ENCODE data around the gene NLK. TPM values are rescaled to one million over a fixed set of nuclear protein-coding genes. Genes with fewer than 3 reads are reported as not detected.

The NLK gene
- total RNA-seq, 1 experiment from 2014 or later, result 40.3 TPM

GRCh38 chr17:27994586-27994985, 47.9 kb upstream of the NLK start (continued):
- TF ChIP-seq ZBTB43 (CRISPR knock-in tag; IDR thresholded peaks at IDR 0.05), result no peak

GRCh38 chr17:27995554-27995953, 46.9 kb upstream of the NLK start:
- CTCF ChIA-PET, result no interaction called here
- DNase-seq (ENCODE audit: low spot score), result no peak
- POLR2A ChIA-PET, result no interaction called here

GRCh38 chr17:27996202-27997043, 46.1 kb upstream of the NLK start:
- H3K9me3 Mint-ChIP-seq, result no peaks in the 10 kb centered on the region
- TF ChIP-seq AR (CRISPR knock-in tag; IDR thresholded peaks at IDR 0.05), result no peak
- no peak for TF ChIP-seq ZNF396 (CRISPR knock-in tag; IDR thresholded peaks at IDR 0.05; ENCODE audit: borderline replicate concordance)
- no peak for TF ChIP-seq MLX (CRISPR knock-in tag; IDR thresholded peaks at IDR 0.05)
- TF ChIP-seq SMAD3 (CRISPR knock-in tag; IDR thresholded peaks at IDR 0.05; ENCODE audit: borderline replicate concordance), result no peak
- TF ChIP-seq ATF6 (CRISPR knock-in tag; IDR thresholded peaks at IDR 0.05), result no peak
- POLR2A ChIA-PET, result no interaction called here
- CTCF ChIA-PET, result interaction anchor here (0.6 kb wide), 1 partner anchor 103 kb away, joined by 3 read pairs; no protein-coding TSS in a partner anchor
- DNase-seq (ENCODE audit: low spot score), result no peak
- no peak for ATAC-seq
- no peaks in the 10 kb centered on the region for H3K36me3 Mint-ChIP-seq
- peaks cover 8% of the 10 kb centered on the region for H3K27me3 Mint-ChIP-seq (ENCODE audit: low read depth)
- H3K4me3 Mint-ChIP-seq, result no peak overlapping the region
- no peak overlapping the region for H3K27ac Mint-ChIP-seq
- H3K4me1 Mint-ChIP-seq, result peaks cover 6% of the 10 kb centered on the region

More at GRCh38 chr17:27995554-27995953, 46.9 kb upstream of the NLK start:
- no peak for ATAC-seq
- no peak for TF ChIP-seq FOXK1 (CRISPR knock-in tag; IDR thresholded peaks at IDR 0.05)
- no peak for TF ChIP-seq MYBL2 (CRISPR knock-in tag; IDR thresholded peaks at IDR 0.05)
- no peak for TF ChIP-seq MAX (CRISPR knock-in tag; IDR thresholded peaks at IDR 0.05)
- no peak for TF ChIP-seq MLX (CRISPR knock-in tag; IDR thresholded peaks at IDR 0.05)
- TF ChIP-seq ZNF512 (CRISPR knock-in tag; IDR thresholded peaks at IDR 0.05; ENCODE audit: borderline replicate concordance), result no peak
- TF ChIP-seq CREB1 (CRISPR knock-in tag; IDR thresholded peaks at IDR 0.05), result no peak
- TF ChIP-seq CDX4 (CRISPR knock-in tag; IDR thresholded peaks at IDR 0.05; ENCODE audit: borderline replicate concordance), result no peak
- no peak for TF ChIP-seq ETV6 (CRISPR knock-in tag; IDR thresholded peaks at IDR 0.05)
- TF ChIP-seq TEAD4 (CRISPR knock-in tag; IDR thresholded peaks at IDR 0.05), result no peak
- no peak for TF ChIP-seq NFATC4 (CRISPR knock-in tag; IDR thresholded peaks at IDR 0.05)
- no peak overlapping the region for H3K27ac Mint-ChIP-seq
- H3K36me3 Mint-ChIP-seq, result no peaks in the 10 kb centered on the region
- peaks cover 8% of the 10 kb centered on the region for H3K27me3 Mint-ChIP-seq (ENCODE audit: low read depth)
- no peaks in the 10 kb centered on the region for H3K9me3 Mint-ChIP-seq
- peaks cover 6% of the 10 kb centered on the region for H3K4me1 Mint-ChIP-seq
- H3K4me3 Mint-ChIP-seq, result no peak overlapping the region
